CD4-positive, alpha-beta T cell treated with Interleukin-10 for 1 hour (primary cell): ENCODE data around the gene SLC15A1.
"Not testable (repeated sequence)": the region's sequence is repeated elsewhere in the genome, so short reads cannot be mapped to it uniquely, and the experiment has no call there.

Source experiments
- DNase-seq: peaks from one replicate; pipeline ENCODE4 v3.0.0-alpha.2; 2020

The SLC15A1 gene

GRCh38 chr13:98652276-98652675, 100.2 kb downstream of the SLC15A1 start:
- no peak for DNase-seq

GRCh38 chr13:98651744-98652143, 100.7 kb downstream of the SLC15A1 start:
- DNase-seq: no peak

- no peak for DNase-seq
Measured at GRCh38 chr13:98650396-98651107, 101.9 kb downstream of the SLC15A1 start.

GRCh38 chr13:98649861-98650260, 102.6 kb downstream of the SLC15A1 start:
- no peak for DNase-seq

- no peak for DNase-seq
Measured at GRCh38 chr13:98648686-98649085, 103.8 kb downstream of the SLC15A1 start.

- no peak for DNase-seq
Measured at GRCh38 chr13:98648141-98648540, 104.3 kb downstream of the SLC15A1 start.

- no peak for DNase-seq
Measured at GRCh38 chr13:98647121-98647520, 105.4 kb downstream of the SLC15A1 start.

GRCh38 chr13:98643479-98643878, 109.0 kb downstream of the SLC15A1 start:
- no peak for DNase-seq

- DNase-seq: no peak
Measured at GRCh38 chr13:98641075-98641474, 111.4 kb downstream of the SLC15A1 start.

GRCh38 chr13:98639785-98640184, 112.7 kb downstream of the SLC15A1 start:
- not testable (repeated sequence) for DNase-seq

- not testable (repeated sequence) for DNase-seq
Measured at GRCh38 chr13:98638352-98638751, 114.1 kb downstream of the SLC15A1 start.
